ENCODE measurements around the gene MUSK. TPM values are rescaled to one million over a fixed set of nuclear protein-coding genes. Genes with fewer than 3 reads are reported as not detected.
"Not testable (repeated sequence)": the region's sequence is repeated elsewhere in the genome, so short reads cannot be mapped to it uniquely, and the experiment has no call there.

The MUSK gene
- total RNA-seq, 1 donor from 2014 or later = not detected

DNA sequence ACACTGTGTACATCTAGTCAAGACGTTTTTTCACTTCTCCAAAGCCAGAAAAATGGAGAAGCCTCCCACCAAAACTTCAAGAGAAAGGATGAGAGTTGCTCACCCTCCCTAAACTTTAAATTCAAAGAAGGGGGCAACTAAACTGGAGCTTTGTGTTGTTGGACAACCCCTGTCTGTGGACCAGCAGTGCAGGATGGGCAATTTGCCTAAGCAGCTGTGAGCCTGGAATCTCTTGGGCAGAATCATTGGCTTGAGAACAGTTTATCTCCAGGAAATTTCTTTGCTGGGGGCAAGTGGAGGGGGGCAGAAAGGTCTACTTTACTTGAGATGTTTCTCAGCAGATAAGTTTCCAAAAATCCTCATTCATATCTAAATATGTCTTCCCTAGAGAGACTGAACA, 151.8 kb downstream of the MUSK start:
- no peaks in the 10 kb centered on the region for H3K36me3 Mint-ChIP-seq (ENCODE audit: low read depth)
- H3K27me3 Mint-ChIP-seq = no peaks in the 10 kb centered on the region
- H3K4me1 Mint-ChIP-seq = no peaks in the 10 kb centered on the region
- intact Hi-C loops (cut with micrococcal nuclease) = no loop called here
- H3K4me3 Mint-ChIP-seq = no peak overlapping the region
- DNase-seq = no peak
- no peak overlapping the region for H3K27ac Mint-ChIP-seq
- H3K9me3 Mint-ChIP-seq = peaks cover 3% of the 10 kb centered on the region

DNA sequence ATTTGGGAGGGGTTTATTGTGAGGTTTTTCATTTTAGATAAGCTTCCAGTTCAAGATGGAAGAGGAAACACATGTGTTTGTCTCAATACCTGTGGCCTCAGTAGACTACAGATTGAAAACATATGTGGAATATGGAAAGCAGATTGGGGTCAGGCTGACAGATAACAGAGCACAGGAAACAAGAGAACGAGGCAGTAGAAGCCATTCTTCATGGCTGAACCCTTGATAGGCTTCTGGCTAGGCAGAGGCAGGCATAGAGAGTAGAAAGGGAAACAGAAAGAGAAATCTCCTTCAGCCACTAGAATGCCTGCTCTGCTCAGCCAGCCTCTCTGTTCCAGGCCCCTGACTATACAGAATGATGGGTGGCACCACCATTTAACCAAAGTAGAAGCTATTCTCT, 152.5 kb downstream of the MUSK start:
- DNase-seq = no peak
- H3K36me3 Mint-ChIP-seq (ENCODE audit: low read depth) = no peaks in the 10 kb centered on the region
- H3K4me1 Mint-ChIP-seq = no peaks in the 10 kb centered on the region
- no peaks in the 10 kb centered on the region for H3K27me3 Mint-ChIP-seq
- no peak overlapping the region for H3K27ac Mint-ChIP-seq
- peaks cover 3% of the 10 kb centered on the region for H3K9me3 Mint-ChIP-seq
- H3K4me3 Mint-ChIP-seq = no peak overlapping the region
- intact Hi-C loops (cut with micrococcal nuclease) = no loop called here

DNA sequence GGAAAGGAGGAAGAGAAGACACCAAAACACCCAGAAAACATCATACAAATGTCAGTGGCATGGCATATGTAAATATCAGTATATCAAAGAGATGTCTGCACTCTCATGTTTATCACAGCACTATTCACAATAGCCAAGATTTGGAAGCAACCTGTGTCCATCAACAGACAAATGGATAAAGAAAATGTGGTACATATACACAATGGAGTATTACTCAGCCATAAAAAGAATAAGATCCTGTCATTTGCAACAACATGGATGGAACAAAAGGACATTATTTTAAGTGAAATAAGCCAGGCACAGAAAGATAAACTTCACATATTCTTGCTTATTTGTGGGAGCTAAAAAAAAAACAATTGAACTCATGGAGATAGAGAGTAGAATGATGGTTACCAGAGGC, 156.5 kb downstream of the MUSK start:
- H3K27me3 Mint-ChIP-seq; DNase-seq; H3K36me3 Mint-ChIP-seq (ENCODE audit: low read depth); intact Hi-C loops (cut with micrococcal nuclease); H3K27ac Mint-ChIP-seq; H3K4me1 Mint-ChIP-seq; H3K4me3 Mint-ChIP-seq; H3K9me3 Mint-ChIP-seq: not testable (repeated sequence)

DNA sequence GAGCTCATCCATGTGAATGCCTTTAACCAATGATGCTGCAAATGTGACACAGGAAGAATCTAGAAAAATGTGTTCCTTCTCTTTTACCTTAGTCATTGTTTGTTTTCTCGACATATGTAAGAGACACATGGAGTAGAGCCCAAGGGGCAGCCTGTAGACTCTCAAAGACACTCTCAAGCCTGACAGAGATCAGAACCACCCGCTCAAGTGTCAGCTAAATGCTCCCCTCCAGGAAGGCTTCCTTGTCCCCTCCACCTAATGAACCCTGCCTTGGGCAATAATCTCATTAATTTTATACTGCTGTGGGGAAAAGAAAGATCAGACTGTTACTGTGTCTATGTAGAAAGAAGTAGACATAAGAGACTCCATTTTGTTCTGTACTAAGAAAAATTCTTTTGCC, 157.4 kb downstream of the MUSK start:
- no peaks in the 10 kb centered on the region for H3K36me3 Mint-ChIP-seq (ENCODE audit: low read depth)
- no peak overlapping the region for H3K4me3 Mint-ChIP-seq
- no peaks in the 10 kb centered on the region for H3K27me3 Mint-ChIP-seq
- peaks cover 3% of the 10 kb centered on the region for H3K9me3 Mint-ChIP-seq
- no peak overlapping the region for H3K27ac Mint-ChIP-seq
- intact Hi-C loops (cut with micrococcal nuclease) = no loop called here
- DNase-seq = no peak
- H3K4me1 Mint-ChIP-seq = no peaks in the 10 kb centered on the region

DNA sequence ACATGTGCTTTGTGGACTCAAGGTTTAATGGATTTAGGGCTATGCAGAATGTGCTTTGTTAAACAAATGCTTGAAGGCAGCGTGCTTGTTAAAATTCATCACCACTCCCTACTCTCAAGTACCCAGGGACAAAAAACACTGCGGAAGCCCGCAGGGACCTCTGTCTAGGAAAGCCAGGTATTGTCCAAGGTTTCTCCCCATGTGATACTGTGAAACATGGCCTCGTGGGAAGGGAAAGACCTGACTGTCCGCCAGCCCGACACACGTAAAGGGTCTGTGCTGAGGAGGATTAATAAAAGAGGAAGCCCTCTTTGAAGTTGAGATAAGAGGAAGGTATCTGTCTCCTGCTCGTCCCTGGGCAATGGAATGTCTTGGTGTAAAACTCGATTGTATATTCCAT, 157.8 kb downstream of the MUSK start:
- H3K4me1 Mint-ChIP-seq; H3K27ac Mint-ChIP-seq; H3K4me3 Mint-ChIP-seq; H3K27me3 Mint-ChIP-seq; intact Hi-C loops (cut with micrococcal nuclease); H3K9me3 Mint-ChIP-seq; DNase-seq; H3K36me3 Mint-ChIP-seq (ENCODE audit: low read depth): not testable (repeated sequence)

DNA sequence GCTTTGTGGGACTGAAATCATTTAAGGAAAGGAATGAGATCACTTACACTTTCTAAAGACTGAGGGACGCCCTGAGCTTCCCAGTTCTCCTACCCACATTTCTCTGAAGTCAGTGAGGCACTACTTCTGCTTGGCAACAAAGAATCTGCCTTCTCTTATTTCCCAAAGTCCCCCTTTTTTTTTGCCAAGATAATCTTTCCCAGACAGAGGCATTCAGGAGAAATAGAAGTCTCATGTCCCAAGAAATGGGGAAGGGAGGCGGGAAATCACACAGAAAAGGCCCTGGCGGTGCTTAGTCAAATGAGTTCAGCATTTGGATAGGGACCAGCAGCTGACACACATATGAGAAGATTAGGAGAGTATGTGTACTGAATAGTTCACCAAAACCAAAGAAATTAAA, 159.7 kb downstream of the MUSK start:
- Mint-ChIP-seq H3K27me3 (no peaks in the 10 kb centered on the region), H3K4me3 (no peak overlapping the region), H3K36me3 (ENCODE audit: low read depth) (no peaks in the 10 kb centered on the region), H3K4me1 (no peaks in the 10 kb centered on the region), H3K9me3 (no peaks in the 10 kb centered on the region), H3K27ac (no peak overlapping the region)
- no peak for DNase-seq
- intact Hi-C loops (cut with micrococcal nuclease) = no loop called here

DNA sequence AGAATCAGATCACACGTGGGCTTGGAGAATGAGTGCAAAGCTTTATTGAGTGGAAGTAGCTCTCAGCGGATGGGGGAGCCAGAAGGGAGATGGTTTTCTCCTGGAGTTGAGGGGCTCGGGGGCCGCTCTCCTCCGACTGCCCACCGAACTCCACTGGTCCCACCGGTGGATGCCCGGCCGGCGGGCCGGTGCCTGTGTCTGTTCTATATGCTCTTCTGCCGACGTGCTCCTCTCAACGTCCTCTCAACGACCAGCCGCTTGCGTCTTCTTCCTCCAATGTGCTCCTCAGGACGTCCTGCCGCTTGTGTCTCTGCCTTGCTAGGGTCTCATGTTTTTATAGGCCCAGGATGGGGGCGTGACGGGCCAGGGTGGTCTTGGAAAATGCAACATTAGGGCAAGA, 161.9 kb downstream of the MUSK start:
- H3K4me3 Mint-ChIP-seq = no peak overlapping the region
- no peaks in the 10 kb centered on the region for H3K27me3 Mint-ChIP-seq
- no peaks in the 10 kb centered on the region for H3K4me1 Mint-ChIP-seq
- intact Hi-C loops (cut with micrococcal nuclease) = no loop called here
- no peak overlapping the region for H3K27ac Mint-ChIP-seq
- no peaks in the 10 kb centered on the region for H3K9me3 Mint-ChIP-seq
- H3K36me3 Mint-ChIP-seq (ENCODE audit: low read depth) = no peaks in the 10 kb centered on the region
- no peak for DNase-seq

DNA sequence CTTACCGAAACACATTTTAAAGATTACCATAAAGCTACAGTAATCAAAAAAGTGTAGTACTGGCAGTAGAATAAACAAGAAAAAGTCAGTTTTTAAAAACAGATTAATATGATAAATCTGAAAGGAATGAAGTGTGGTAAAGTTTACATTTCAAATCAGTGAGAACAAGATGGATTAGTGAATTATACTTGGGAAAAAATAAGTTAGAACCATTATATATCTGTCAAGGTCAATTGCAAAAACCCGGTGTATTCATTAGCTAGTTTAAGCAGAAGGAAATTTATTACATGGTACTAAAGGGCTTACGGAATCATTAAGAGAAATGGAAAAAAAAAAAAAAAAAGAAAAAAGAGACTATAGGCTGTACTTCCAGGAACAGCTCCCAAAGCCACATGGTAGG, 164.3 kb downstream of the MUSK start:
- H3K4me1 Mint-ChIP-seq = no peaks in the 10 kb centered on the region
- intact Hi-C loops (cut with micrococcal nuclease) = no loop called here
- no peak for DNase-seq

DNA sequence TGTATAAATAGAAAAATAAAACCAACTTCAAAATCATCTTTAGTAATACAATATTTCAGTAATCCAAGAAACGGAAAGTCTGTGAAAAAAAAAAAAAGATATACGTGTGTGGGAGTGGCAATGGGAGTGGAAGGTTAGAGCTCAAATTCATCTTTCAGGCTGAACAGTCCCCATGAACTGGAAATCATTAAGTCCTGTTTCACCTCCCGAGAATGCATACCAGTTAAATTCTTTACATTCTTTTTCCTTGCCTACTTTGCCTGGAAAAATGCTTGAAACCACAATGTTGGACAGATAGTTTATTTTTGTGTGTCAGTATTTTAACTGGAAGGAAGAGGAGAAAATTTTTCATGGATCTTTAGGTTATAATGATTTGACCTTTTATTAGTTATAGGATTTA, 166.8 kb downstream of the MUSK start:
- no peaks in the 10 kb centered on the region for H3K9me3 Mint-ChIP-seq
- no peak overlapping the region for H3K27ac Mint-ChIP-seq
- no peak overlapping the region for H3K4me3 Mint-ChIP-seq
- no peaks in the 10 kb centered on the region for H3K4me1 Mint-ChIP-seq
- no peaks in the 10 kb centered on the region for H3K27me3 Mint-ChIP-seq
- intact Hi-C loops (cut with micrococcal nuclease) = no loop called here
- no peaks in the 10 kb centered on the region for H3K36me3 Mint-ChIP-seq (ENCODE audit: low read depth)
- no peak for DNase-seq

More for the DNA sequence above, 164.3 kb downstream of the MUSK start:
- Mint-ChIP-seq H3K27ac (no peak overlapping the region), H3K9me3 (no peaks in the 10 kb centered on the region), H3K4me3 (no peak overlapping the region), H3K27me3 (no peaks in the 10 kb centered on the region), H3K36me3 (ENCODE audit: low read depth) (no peaks in the 10 kb centered on the region)

DNA sequence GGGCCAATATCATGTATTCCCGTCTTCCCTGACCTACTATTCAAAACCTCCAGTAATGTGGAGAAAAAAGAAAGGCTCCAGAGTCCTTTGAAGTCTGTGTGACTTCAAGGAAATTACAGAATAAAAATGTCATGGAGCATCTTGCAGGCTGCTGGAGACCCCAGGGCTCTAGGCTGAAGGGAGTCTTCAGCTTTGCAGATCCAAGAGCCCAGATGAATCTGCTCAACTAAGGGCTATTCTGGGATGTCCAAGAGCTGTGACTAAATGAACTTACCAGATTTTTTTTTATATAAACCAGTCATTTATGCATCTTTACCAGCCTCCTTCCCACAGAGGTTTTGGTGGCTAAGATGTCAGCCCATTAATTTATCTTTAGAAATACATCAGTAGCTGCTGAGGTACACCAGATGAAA, 167.3 kb downstream of the MUSK start:
- H3K4me3 Mint-ChIP-seq = no peak overlapping the region
- no peaks in the 10 kb centered on the region for H3K36me3 Mint-ChIP-seq (ENCODE audit: low read depth)
- no peak for DNase-seq
- H3K27ac Mint-ChIP-seq = no peak overlapping the region
- H3K9me3 Mint-ChIP-seq = no peaks in the 10 kb centered on the region
- H3K27me3 Mint-ChIP-seq = no peaks in the 10 kb centered on the region
- no peaks in the 10 kb centered on the region for H3K4me1 Mint-ChIP-seq
- intact Hi-C loops (cut with micrococcal nuclease) = no loop called here

DNA sequence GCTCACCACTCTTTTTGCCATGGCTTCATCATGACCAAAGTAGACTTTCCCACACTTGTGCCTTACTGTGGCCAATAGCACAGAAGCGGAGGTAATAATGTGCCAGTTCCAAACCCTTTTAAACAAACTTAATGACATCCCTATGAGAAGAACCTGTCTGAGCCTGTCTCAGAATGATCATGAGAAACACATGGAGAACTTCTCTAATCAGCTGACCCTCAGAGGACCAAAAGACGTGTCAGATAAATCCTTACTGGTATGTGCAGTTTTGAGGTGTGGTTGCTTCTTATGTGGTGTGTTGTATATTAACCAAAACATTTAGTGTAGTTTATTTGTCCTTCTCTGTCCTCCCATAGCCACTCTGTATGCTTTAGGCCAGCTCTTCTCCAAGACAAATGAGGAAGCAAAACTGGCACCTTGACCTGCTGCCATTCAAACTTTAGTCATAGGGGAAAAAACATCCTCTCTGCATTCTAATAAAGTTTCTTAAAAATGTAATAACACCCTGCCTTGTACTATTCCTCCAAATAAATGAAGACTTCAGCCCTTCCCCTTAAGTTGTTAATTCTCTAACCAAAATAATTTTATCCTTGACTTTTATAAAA, 168.9 kb downstream of the MUSK start:
- H3K27ac Mint-ChIP-seq = no peak overlapping the region
- DNase-seq = no peak
- no peaks in the 10 kb centered on the region for H3K27me3 Mint-ChIP-seq
- no peaks in the 10 kb centered on the region for H3K9me3 Mint-ChIP-seq
- H3K4me3 Mint-ChIP-seq = no peak overlapping the region
- H3K4me1 Mint-ChIP-seq = no peaks in the 10 kb centered on the region
- intact Hi-C loops (cut with micrococcal nuclease) = no loop called here
- no peaks in the 10 kb centered on the region for H3K36me3 Mint-ChIP-seq (ENCODE audit: low read depth)

DNA sequence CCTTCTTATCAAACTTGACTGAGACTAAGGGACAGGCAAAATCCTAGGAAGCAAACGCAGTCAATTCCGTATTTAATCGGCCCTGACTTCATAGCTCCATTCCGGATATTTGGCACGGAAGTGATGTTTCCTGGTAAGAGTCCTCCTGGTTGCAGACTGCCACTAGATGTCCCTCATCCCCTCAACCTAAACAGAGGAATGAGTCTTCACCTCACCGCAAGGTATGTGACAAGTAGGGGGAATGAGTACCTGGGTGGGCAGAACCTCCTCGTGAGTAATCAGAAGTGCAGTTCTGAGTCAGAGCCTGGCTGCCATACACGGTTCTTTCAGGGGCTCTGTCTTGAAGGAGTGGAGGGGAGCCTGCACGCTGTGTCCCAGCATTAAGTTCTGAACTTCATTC, 173.6 kb downstream of the MUSK start:
- no peaks in the 10 kb centered on the region for H3K9me3 Mint-ChIP-seq
- H3K4me3 Mint-ChIP-seq = no peak overlapping the region
- H3K36me3 Mint-ChIP-seq (ENCODE audit: low read depth) = no peaks in the 10 kb centered on the region
- DNase-seq = no peak
- no peaks in the 10 kb centered on the region for H3K27me3 Mint-ChIP-seq
- intact Hi-C loops (cut with micrococcal nuclease) = no loop called here
- no peak overlapping the region for H3K27ac Mint-ChIP-seq
- no peaks in the 10 kb centered on the region for H3K4me1 Mint-ChIP-seq

DNA sequence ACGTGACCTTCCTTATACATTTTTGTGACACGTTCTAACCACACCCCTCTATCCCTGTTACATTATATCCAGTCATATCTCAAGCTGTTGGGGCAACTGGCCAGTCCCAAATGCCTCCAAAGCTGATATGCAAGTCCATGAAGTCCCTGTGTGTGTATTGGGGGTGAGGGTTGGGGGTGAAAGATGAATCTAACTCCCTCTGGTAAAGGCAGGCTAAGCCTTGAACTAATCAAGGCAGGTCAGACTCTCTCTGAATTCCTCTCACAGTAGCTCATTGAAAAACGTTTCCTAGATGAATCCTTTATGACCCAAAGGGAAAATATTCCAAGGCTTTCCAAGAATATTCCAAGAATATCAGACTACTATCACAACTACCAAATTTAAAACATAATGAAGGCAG, 174.4 kb downstream of the MUSK start:
- Mint-ChIP-seq H3K36me3 (ENCODE audit: low read depth) (no peaks in the 10 kb centered on the region), H3K9me3 (no peaks in the 10 kb centered on the region), H3K4me3 (no peak overlapping the region), H3K4me1 (no peaks in the 10 kb centered on the region), H3K27ac (no peak overlapping the region), H3K27me3 (no peaks in the 10 kb centered on the region)
- intact Hi-C loops (cut with micrococcal nuclease) = no loop called here
- DNase-seq = no peak

DNA sequence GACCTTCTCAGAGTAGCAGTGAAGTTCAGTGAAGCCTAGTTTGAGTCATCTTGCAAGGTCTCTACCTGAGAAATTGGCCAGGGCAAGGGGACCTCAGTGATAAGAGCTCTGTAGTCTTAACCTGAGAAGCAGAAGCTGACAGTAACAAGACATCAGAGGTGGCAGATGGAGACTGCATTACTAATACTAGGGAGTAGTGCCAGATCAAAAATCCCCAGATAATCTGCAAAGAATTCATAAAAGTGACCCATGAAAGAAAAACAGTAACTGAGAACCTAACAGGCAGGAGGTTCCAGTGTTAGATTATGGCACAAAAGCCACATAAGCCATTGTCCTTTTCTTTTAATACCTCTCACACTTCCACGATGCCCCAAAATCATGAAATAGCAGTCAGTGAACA, 175.5 kb downstream of the MUSK start:
- no peak overlapping the region for H3K4me3 Mint-ChIP-seq
- no peak for DNase-seq
- H3K9me3 Mint-ChIP-seq = no peaks in the 10 kb centered on the region
- H3K36me3 Mint-ChIP-seq (ENCODE audit: low read depth) = no peaks in the 10 kb centered on the region
- H3K27me3 Mint-ChIP-seq = no peaks in the 10 kb centered on the region
- H3K4me1 Mint-ChIP-seq = no peaks in the 10 kb centered on the region
- H3K27ac Mint-ChIP-seq = no peak overlapping the region
- intact Hi-C loops (cut with micrococcal nuclease) = no loop called here

DNA sequence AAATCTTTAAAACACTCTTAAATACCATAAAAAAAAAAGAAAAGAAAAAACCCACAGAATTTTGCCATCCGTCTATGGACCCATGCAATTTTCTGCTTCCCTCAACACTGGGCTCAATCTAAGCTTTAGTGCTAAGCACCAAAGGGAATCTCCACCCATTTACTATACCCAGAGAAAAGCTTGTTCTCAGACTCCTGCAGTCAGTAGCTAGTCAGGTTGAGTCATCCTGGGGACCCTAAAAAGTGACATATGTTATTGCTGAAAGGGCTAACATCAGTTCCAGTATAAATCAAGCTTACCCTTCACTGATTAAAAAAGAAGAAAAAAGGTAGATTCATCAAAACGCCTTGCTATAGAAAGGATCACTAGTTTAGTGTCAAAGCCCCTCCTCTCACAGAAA, 177.6 kb downstream of the MUSK start:
- Mint-ChIP-seq H3K36me3 (ENCODE audit: low read depth) (no peaks in the 10 kb centered on the region), H3K9me3 (no peaks in the 10 kb centered on the region), H3K4me3 (no peak overlapping the region), H3K4me1 (no peaks in the 10 kb centered on the region), H3K27ac (no peak overlapping the region), H3K27me3 (no peaks in the 10 kb centered on the region)
- no peak for DNase-seq
- intact Hi-C loops (cut with micrococcal nuclease) = no loop called here
